Bronchial epithelial cell (primary cell): ENCODE data around the gene NT5C1A. TPM values are rescaled to one million over a fixed set of nuclear protein-coding genes. Genes with fewer than 3 reads are reported as not detected.
A peak's percentile ranks its signal among the peaks of the same experiment; 100 is the strongest.

Experiments used
- DNase-seq: peaks from one replicate; pipeline ENCODE4 v3.0.0-alpha.2; 2010; ENCODE audit warnings: low read depth
- FAIRE-seq: peaks from 2 replicates; lab custom pipeline; 2011; peaks lifted over from hg19 to GRCh38; lab: Jason Lieb, UNC
- H3K27me3 ChIP-seq: 2 replicates; pipeline ENCODE4 v1.5.1; 2011; ENCODE audit warnings: low read length; ENCODE audit not compliant: control insufficient read depth, insufficient read depth
- H3K36me3 ChIP-seq: 2 replicates; pipeline ENCODE4 v1.5.1; 2011; ENCODE audit warnings: low read length; ENCODE audit not compliant: control insufficient read depth, insufficient read depth
- H3K4me3 ChIP-seq: 2 replicates; pipeline ENCODE4 v1.5.1; 2011; ENCODE audit warnings: mild to moderate bottlenecking, low read depth, low read length, control low read depth
- total RNA-seq: library from RNA; depleted of rRNA; stranded (reverse); fragments of >200 nt; gene quantifications from 2 replicates; pipeline ENCODE4 v1.2.1, GENCODE V29; 2014
- TF ChIP-seq, protein P1 (sequence below): IDR thresholded peaks from 2 replicates; pipeline ENCODE4 v1.5.1; 2011; ENCODE audit warnings: mild to moderate bottlenecking, moderate library complexity, low read length, control low read depth, inconsistent platforms; ENCODE audit not compliant: insufficient read depth, severe bottlenecking

Gene NT5C1A
- total RNA-seq, 1 donor from 2014 or later = not detected

DNA sequence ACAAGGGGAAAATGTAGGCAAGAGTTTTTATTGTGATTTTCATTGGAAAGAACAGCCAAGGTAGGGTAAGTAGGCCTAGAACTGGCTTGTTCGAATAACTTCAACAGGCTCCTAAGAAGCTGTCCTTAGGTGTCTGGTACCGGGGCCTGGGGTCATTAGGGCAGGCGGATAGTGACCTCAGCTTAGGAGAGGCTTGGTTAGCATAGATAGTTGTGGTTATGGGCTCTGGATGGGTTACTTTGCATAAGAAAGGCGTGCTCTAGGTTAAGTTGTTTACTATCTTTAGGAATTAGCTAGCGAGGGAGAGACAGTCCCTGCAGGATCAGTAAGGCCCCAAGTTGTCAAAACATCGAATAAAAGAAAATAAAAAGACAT, 40.0 kb upstream of the NT5C1A start:
- H3K4me3 ChIP-seq = no peak overlapping the region
- TF ChIP-seq, protein P1, sequence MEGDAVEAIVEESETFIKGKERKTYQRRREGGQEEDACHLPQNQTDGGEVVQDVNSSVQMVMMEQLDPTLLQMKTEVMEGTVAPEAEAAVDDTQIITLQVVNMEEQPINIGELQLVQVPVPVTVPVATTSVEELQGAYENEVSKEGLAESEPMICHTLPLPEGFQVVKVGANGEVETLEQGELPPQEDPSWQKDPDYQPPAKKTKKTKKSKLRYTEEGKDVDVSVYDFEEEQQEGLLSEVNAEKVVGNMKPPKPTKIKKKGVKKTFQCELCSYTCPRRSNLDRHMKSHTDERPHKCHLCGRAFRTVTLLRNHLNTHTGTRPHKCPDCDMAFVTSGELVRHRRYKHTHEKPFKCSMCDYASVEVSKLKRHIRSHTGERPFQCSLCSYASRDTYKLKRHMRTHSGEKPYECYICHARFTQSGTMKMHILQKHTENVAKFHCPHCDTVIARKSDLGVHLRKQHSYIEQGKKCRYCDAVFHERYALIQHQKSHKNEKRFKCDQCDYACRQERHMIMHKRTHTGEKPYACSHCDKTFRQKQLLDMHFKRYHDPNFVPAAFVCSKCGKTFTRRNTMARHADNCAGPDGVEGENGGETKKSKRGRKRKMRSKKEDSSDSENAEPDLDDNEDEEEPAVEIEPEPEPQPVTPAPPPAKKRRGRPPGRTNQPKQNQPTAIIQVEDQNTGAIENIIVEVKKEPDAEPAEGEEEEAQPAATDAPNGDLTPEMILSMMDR = no peak
- H3K27me3 ChIP-seq = no peaks in the 10 kb centered on the region

DNA sequence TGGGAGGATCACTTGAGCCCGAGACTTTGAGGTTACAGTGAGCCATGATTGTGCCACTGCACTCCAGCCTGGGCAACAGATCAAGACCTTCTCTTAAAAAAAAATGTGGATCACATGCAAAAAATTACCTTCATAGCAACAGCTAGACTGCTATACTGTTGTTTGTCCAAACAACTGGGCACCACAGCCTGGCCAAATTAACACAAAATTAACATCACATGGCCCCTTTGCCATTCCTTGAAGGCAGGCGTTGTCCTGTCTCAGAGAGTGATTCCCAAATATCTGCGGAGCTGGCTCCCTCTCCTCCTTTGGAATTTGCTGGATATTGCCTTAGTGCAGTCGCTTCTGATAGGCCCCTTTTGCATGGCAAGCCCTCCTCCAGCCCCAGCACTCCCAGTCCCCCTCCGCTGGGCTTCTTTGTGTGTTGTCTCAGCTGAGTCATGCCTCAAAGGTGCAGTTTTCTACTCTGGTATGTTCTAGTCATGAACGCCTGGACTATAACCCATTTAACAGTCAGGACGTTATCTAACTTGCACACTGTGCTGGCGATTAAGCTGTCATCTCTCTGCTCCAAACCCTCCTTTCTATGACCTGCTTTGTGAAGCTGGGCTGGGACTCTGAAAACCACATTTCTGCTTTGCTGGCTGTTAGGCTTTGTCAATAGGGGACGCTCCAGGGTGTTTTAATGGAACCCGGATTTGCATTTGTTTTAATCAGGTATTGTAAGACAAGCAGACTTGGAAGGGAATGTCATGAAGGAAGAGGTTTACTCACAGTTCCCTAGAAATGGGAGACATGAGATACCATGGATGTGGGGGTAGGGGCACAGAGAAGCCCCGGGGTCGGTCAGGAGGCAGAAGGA, 39.4 kb upstream of the NT5C1A start:
- TF ChIP-seq, protein P1 = no peak
- peak; percentile 76 for FAIRE-seq
- H3K4me3 ChIP-seq = no peak overlapping the region
- no peaks in the 10 kb centered on the region for H3K36me3 ChIP-seq
- no peaks in the 10 kb centered on the region for H3K27me3 ChIP-seq
- no peak for DNase-seq

More for the DNA sequence above, 40.0 kb upstream of the NT5C1A start:
- H3K36me3 ChIP-seq = no peaks in the 10 kb centered on the region
- no peak for DNase-seq
- FAIRE-seq = no peak

DNA sequence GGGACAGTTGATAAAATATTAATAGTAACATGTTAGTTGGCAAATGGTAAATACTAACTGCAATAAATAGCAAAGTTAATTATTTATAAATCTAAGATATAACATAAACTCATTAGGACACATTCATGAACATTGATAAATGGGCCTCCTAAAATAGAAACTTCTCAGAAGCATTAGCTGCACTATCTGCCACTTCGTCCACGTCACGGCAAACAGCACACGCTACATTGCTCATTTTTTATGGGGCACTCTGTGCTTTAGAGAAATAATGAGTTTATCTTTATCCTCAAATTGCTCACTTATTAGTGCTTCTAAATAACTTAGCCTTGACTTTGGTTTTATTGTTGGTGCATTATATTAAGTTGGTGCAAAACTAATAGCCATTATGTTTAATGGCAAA, 35.6 kb upstream of the NT5C1A start:
- Histone ChIP-seq H3K4me3 (no peak overlapping the region), H3K36me3 (no peaks in the 10 kb centered on the region), H3K27me3 (no peaks in the 10 kb centered on the region)
- TF ChIP-seq, protein P1 = no peak
- no peak for FAIRE-seq
- no peak for DNase-seq

DNA sequence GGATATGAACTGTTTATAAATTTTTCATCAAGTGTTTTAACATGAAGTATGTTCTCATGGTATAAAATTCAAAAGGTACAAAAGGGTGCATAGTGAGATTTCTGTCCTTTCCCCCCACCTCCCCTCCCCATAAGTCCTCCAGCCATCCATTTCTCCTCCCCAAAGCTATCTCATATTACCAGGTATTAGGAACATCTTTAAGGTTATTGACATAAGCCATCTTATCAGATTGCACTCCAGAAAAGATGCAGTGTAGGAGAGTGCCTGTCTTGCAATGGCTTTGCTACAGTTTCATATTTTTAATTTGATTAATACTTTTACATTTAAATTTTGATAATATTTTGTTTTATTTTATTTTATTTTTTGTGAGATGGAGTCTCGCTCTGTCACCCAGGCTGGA, 32.9 kb upstream of the NT5C1A start:
- DNase-seq (no peak), FAIRE-seq (no peak)
- Histone ChIP-seq H3K27me3 (no peaks in the 10 kb centered on the region), H3K36me3 (no peaks in the 10 kb centered on the region), H3K4me3 (no peak overlapping the region)
- TF ChIP-seq, protein P1 = no peak

DNA sequence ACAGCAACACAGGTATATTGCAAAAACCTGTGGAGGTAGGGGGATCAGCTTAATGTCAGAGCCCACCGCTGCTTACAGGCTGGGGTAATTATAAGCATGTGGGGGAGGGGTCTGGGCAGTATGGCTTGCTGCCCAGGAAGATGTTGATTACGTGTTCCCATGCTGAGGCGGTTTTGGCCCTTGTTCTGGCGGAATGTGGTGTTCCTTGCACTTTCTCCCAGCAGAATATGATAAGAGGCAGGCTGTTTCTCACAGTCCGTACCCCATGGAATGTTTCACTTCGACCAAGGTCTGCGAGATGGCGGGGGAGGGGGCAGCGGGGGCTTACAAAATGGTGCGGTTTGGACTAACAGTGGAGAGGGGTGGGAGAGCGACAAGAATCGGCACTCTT, 29.1 kb upstream of the NT5C1A start:
- DNase-seq (peak; percentile 35), FAIRE-seq (no peak)
- peak overlapping the region; percentile 10 for H3K4me3 ChIP-seq
- TF ChIP-seq, protein P1 = no peak
- peaks cover 7% of the 10 kb centered on the region for H3K27me3 ChIP-seq
- no peaks in the 10 kb centered on the region for H3K36me3 ChIP-seq
